Stimulated activated CD4-positive, alpha-beta T cell treated with anti-CD3 and anti-CD28 coated beads, Interleukin-1b, Interleukin-23, amount 100 ng/mL, for 24 hours (primary cell): ENCODE measurements around the gene NR6A1.

Experiments used
- DNase-seq, 4 experiments: peaks; one replicate each; pipeline ENCODE4 v3.0.0-alpha.2; 2020; ENCODE audit warnings: low read depth in 4 of 4, low spot score in 1 of 4

Gene NR6A1

DNA sequence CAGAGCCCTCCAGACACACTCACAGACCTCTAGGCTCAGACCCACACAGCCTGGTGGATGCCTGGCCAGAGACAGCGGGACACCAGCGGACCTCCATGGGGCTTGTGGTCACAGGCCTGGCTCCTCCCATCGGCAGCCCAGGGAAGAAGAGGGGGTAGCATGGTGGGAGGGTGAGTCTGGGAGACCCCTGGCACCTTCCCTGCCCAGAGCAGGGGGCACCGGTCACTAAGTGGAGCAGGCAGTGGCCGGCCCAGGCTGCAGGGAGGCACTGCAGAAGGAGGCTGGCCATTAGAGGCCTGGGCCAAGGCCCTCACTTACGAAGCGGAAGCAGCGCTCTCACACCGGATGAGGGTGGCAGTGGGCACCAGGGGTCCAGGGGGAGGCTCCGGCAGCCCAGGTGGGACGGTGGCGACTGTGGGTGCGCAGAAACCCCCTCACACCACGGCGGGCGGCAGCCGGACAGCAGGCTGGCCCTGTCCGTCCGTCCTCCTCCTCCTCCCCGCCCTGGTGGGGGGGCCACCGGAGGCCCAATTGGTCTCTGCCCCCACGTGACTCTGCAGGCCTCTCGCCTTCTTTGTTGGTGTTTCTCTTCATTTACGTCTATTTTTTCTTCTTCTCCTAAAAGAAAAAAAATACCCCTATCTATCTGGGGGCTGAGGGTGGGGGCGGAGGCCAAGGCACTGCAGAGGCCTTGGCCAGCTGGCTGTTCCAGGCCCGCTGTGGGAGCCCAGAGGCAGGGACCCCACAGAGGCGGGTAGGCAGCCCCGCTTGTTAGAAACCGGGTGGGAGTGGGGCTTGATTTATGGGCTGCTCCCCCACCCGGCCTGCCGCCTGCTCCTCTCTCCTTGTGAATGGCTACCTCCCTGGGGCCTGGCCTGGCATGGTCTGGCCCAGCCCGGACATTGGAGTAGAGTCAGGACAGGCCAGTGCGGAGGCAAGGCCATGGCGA, 263.9 kb downstream of the NR6A1 start, which contains the start of gene NR5A1:
TSS of gene NR5A1 (minus strand) at position 469 of the 949 bp plus-strand sequence. CDS start 4,004 bp downstream, outside the sequence.
- DNase-seq = no peak

DNA sequence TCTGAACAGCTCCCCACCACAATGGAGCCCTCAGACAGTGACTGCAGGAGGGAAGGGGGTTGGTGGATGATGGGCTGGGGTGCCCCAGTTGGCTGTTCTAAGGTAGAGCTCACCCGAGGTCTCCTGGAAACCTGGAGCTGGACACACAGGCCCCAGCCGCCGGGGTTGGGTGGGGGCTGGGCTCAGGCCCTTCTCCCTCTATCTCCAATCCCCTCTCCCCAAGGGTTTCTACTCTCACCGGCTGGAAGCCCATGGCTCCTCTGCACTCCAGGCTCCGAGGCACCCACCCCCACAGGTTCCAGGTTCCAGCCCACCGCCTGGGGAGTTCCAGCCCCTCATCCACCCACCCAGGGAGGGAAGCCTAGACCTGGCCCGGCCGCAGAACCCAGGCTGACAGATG, 264.7 kb downstream of the NR6A1 start:
- DNase-seq = no peak

DNA sequence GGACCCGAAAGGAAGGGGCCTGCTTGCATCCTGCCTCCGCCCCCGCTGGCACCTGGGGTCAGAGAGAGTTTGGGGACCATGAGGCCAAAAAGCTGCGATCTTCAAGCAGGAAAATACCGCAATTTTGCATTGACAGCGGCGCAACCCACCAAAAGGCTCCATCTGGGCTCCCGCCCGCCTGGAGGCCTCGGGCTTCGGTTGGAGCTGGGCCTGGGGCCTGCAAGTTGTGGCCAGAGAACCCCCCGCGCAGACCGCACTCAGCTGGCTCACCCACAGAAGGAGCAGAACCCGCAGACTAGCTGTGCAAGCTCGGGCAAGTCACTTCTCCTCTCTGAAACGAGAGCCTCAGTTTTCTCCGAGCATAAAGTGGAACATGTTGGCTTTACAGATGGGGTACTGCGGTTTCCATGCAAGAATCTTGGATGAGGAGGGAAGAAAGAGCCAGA, 265.2 kb downstream of the NR6A1 start:
- DNase-seq = no peak

DNA sequence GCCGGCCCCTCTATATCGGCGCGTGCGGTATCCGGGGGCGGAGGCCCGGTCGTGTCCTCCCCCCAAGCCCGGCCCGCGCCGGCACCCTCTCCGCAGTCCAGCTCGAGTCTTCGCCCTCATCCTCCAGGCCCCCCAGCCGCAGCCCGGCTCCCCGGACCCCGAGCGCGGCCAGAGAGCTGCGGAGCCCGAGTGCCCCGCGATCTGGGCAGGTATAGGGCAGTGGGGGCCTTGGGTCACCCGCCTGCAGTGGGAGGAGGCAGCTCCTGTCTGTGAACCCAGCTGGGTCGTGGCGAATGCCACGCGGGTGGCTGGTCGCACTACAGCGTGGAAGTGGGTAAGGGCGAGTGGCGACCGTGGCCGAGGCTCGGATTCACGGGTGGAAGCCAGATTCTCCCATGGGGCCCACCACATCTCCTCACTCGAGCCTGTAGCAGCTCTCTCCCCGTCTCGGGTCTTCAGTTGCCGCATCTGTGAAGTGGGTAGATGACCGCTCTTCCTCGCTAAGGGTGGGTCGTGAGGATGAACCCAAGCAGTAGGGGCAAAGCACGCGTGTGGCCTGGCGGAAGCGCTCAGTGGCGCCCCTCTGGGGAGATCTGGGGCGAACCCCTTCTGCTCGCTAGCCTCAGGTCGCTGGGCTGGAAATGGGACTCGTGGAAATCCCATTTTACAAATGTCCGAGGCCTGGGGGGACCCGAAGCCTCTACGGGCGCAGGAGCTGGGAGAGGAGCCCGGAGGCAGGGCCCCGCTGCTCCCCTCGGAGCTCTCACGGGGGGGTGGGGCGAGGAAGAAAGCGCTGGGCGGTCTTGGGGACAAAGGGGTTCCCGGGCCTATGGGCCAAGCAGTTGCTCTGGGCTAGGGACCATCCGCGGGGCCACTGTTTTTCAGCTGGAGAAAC, 265.9 kb downstream of the NR6A1 start:
- DNase-seq = no peak

DNA sequence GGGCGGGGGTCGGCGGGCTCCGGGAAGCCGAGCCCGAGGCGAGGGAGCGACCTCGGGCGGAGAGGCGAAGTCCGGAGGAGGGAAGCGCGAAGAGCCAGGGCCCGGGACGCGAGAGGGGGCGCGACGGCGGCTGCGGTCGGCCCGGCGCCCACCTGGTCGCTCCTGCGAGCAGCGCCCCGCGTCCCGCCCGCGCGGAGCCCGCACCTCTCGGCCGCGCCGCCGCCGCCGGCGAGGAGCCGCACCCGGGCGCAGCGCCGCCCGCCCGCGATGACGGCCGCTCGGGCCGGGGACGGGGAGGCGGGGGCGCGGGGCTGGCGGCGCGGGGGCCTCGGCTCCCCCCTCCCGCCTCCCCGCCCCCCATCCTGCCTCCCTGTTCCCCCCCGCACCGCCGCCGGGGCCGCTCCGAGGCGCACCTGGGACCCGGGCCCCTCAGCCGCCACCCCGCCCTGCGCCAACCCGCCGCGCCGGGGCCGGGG, 266.5 kb downstream of the NR6A1 start:
- DNase-seq = no peak

DNA sequence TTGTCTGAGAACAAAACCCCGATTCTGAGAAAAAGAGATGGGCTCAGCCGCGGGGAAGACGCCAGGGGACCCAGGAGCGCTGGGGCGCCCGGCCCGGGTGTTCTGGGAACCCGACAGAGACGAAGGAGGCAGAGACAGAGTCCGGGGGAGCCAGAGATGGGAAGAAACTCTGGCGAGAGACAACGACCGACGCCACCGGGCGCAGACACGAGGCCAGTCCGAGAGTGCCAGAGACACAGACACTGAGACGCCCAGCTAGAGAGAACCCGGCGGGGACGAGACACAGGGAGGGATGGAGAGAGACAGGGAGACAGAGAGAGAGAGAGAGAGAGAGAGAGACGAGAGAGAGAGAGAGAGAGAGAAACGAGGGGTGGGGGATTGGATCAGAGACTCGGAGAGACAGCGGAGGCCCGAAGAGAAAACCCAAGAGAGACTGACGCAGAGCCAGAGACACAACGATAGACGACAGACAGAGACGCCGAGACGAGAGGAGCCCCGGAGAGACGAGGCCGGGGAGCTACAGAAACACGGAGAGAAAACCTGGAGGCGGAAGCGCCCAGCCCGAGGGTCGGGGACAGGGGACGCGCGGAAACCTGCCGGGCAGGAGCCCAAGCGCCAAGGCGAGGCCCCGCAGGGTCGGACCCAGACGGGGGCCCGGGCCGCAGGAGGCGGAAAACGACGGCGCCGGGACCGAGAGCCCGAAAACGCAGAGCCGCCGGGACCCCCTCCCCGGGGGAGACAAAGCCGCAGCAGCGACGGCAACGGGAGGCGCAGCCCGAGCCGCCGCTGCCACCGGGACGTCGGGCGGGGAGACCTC, 267.2 kb downstream of the NR6A1 start:
- no peak for DNase-seq

DNA sequence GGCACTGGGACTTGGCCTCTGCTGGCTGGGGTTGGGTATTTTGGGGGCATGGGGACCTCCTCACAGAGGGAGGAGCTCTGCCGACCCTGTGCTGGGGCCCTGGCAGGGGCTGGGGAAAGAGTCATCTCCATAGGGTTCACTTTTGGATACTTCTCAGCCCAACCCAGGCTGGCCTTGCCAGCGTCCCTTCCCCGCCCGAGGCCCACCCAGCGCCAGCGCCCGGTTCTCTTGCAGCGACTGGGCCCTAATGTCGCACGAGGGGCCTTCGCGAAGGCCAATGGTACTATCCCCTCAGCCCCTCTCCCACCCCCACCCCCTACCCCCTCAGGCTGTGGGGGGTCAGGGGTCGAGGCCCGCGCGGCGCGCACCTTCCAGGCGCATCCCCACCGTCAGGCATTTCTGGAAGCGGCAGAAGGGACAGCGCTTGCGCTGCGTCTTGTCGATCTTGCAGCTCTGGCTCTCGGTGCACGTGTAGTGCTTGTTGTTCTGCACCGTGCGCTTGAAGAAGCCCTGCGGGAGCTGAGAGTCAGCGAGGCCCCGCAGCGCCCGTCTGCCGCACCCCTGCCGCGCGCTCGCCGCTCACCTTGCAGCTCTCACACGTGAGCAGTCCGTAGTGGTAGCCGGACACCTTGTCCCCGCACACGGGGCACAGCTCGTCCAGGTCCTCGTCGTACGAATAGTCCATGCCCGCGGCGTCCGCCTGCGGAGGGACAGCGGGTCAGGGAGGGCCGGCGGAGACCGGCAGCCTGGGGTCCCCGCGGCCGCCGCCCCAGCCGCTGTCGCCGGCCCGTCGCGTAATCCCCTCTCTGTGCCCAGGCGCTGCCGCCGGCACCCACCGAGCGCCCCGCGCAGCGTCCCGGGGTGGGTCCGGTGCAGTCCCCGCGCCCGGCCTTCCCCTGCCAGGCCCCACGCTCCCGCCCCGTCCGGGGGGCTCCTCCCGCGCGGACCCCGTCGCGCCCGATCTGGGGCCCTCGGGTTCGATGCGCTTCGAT, 268.1 kb downstream of the NR6A1 start:
- DNase-seq = no peak

DNA sequence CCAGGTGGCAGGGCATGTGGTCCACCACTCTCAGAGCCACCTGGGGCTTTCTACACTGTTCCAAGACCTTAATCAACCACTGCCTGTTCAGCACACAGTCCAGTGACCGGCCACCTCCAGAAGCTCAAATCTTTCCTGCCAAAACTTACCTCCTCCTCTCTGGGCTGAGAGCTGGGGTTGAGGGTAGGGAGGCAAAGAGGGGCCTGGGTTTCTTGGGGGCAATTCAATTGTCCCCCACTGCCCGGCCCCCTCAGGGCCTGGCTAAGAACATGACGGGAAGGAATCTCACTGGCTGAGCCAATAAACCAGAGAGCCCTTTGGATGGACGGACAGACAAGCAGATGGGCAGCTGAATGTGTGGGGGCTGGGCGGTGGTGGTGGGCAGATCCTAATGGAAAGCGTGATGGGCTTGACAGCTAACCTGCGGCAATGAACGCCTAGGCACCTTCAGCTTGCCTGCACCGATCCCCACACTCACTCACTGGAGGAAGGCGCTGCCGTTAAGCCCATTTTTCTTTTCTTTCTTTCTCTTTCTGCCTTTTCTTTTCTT, 269.3 kb downstream of the NR6A1 start:
- no peak for DNase-seq

DNA sequence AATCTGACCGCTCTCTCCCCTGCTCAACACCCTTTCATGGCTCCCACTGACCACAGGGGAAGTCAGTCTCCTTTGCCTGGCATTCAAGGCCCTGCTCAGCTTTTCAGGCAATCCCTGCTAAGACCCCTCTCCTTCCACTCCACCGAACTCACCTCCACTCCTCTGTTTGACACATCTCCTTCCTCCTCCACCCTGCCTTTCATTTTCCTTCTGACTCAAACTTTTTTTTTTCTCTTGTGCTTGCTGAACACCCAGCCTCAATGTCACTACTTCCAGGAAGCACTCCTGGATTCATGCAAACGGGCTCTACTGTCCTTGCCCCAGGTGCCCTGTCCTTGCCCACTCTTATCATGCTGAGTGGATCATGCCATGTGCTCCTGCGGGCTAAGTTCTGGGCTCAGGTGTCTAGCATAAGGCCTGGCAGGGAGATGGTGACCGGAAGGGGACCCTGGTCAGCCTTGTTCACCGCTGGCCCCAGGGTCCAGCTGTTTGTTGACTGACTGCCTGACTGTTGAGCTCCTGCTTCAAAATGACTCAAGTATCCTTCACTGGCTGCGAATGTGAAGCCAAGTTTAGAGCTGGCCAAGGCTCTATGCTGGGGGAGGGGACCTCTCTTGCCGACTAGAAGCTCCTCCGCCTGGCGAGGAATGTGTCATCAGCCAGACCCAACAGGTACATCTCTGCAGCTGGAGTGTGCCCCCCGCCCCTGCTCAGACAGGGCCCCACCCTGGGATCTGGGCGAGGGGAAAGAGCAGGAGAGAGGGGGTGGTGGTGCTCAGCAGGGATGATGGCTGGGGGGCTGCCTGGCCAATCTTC, 270.1 kb downstream of the NR6A1 start:
- DNase-seq = no peak

DNA sequence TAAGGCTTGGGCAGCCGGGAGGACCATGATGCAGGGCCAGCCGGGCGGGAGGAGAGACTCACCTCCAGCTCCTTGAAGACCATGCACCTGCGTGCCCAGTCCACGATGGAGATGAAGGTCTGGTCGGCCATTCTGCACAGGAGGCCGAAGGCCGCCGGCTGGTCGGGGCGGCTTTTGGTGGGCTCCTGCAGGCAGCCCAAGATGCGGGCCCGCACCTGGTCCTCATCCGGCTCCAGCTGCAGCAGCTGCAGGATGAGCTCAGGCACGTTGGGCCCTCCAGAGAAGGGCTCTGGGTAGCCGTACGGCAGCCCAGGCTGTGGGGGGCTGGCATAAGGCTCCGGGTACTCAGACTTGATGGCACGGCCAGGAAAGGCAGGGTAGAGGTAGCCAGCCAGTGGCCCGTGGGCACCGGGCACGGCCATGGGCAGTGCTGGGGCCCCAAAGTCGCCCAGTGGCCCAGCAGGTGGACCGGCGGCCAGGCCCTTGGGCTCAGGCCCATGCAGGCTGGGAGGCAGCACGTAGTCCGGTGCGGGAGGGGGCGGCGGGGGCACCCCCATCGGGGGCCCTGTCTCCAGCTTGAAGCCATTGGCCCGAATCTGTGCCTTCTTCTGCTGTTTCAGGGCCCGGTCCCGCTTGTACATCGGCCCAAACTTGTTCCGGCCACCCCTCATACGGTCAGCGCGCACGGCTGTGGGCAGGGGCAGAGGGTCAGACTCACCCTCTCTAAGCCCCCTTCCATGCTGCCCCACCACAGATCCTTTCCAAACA, 270.9 kb downstream of the NR6A1 start:
- DNase-seq = no peak

DNA sequence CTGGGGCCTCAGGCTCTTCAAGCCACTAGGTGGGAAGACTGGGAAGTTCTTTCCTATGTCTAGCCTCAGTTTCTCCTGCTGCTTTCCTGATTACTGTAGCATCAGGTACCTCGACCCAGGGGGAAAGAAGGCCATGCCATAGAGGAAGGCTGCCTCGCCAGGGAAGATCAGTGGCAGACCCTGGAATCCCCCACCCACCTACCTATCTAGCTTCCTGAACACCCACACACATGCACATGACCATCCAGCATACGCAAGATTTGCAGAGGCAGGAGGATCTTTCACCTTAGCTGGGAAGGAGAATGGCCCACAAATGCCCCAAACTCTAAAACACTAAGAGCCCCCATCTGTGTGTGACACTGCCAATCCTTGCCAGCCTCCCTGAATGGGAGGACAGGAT, 271.9 kb downstream of the NR6A1 start:
- no peak for DNase-seq

DNA sequence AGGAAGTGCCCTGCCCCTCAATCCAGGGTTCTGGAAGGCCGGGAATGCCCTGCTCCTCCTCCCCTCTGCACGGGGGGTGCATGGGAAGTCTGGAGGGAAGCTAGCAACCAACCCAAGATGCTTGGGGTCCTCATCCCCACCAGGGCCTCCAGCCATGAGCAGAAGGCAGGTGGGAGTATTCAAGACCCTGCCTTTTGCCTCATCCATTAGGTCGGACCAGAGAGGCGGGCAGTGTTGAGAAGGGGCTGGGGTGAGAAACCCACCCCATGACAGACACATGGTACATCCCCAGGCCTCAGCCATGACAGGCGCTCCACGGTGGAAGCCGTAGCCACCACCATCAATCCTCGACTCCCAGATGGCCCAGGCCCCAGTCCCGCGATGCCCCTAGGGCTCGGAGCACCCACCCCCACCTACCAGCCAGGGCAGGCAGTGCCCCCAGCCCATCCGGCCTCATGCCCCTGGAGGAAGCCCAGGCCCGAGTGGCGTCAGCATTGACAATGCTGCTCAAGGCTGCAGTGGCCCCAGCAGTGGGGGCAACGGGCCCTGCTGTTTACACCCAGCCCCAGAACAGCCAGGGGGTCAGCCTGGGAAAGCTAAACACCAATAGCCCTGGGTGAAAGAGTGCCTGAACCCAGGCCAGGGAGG, 272.5 kb downstream of the NR6A1 start:
- no peak for DNase-seq

DNA sequence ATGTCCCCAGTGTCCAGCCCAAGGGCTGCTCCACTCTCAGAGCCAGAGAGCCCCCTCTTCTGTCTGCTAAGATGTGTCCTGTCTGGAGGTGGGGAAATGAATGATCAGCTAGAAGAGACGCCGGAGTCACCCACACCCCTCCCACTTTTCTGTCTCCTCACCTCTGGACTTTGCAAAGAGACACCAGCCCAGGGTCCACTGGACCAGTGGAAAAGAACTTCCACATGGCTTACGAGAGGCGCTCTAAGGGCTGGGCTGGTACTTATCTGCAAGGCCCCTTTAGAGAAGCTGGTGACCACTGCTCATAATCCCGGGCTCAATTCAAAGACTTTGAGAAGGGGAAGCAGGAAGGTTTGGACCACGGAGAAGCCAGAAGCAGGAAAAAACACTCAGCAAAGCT, 273.1 kb downstream of the NR6A1 start:
- no peak for DNase-seq

DNA sequence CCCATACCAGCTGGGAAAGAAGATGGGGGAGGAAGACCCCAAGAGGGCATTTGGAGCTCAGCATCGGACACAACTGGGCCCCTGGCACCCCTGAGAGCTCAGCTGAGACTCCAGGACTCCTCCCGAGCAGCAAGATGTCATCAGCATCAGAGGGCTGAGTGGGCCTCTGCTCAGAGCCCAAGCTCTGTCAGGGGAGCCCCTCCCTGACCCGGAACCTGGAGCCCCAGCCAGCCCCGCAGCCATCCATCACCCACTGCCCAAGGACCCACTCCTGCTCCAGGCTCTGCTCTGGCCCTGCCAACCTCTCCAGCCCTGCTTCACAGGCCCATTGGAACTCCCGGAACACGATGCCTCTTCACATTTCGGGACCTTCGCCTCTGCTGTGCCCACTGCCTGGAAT, 273.7 kb downstream of the NR6A1 start:
- DNase-seq = no peak

DNA sequence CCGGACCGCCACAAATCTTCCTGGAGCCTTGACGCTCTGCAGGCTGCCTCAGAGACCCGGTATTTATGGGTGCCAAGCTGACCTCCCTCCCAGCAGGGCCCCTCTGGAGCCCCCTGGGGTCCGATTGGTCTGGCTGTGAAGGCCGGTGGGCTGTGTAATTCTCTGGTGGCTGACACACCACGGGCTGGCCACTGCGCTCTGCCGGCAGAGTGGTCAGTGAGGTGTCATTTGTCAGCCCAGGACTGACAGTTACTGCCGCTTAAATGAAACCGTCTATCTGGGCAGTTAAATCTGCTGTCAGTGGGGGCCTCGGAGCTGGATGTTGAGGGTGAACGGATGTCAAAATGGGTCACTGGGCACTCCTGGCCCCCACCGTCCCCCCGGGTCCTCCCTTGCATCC, 274.6 kb downstream of the NR6A1 start:
- no peak for DNase-seq

DNA sequence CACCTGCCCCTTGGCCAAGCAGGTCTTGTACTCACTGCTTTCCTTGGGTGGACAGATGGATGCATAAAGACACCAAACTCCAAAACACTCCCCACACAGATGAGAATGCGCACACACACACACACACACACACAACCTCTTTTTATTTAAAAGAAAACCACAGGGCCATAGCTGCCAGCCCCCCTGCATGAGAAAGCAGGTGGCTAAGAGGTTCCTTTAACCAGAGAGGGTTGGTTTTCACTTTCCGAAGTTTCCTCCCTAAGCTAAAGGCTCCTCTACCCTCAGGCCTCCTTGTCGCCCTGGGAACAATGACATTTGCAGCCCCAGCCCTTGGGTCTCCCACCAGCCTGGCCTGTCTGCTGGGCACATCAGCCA, 275.0 kb downstream of the NR6A1 start:
- no peak for DNase-seq
